Measurements from ENCODE around the gene NDUFS5.

GRCh38 chr1:38994196-38994595 is 32.0 kb upstream of the NDUFS5 start:
- TF ChIP-seq, protein P1, sequence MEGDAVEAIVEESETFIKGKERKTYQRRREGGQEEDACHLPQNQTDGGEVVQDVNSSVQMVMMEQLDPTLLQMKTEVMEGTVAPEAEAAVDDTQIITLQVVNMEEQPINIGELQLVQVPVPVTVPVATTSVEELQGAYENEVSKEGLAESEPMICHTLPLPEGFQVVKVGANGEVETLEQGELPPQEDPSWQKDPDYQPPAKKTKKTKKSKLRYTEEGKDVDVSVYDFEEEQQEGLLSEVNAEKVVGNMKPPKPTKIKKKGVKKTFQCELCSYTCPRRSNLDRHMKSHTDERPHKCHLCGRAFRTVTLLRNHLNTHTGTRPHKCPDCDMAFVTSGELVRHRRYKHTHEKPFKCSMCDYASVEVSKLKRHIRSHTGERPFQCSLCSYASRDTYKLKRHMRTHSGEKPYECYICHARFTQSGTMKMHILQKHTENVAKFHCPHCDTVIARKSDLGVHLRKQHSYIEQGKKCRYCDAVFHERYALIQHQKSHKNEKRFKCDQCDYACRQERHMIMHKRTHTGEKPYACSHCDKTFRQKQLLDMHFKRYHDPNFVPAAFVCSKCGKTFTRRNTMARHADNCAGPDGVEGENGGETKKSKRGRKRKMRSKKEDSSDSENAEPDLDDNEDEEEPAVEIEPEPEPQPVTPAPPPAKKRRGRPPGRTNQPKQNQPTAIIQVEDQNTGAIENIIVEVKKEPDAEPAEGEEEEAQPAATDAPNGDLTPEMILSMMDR (conservative IDR thresholded peaks at IDR 0.05; ENCODE audit: low read depth, low read length), result no peak
- TF ChIP-seq EZH2 (IDR thresholded peaks at IDR 0.05; ENCODE audit: borderline replicate concordance, low read depth, low read length, poor library complexity, severe bottlenecking), result no peak
